Measurements from ENCODE around the gene GPR119.
A peak's percentile ranks its signal among the peaks of the same experiment; 100 is the strongest.
"Not testable (repeated sequence)": the region's sequence is repeated elsewhere in the genome, so short reads cannot be mapped to it uniquely, and the experiment has no call there.

GPR119 gene

GRCh38 chrX:130339408-130340222, 45.9 kb downstream of the GPR119 start, which contains the start of gene SLC25A14:
TSS of gene SLC25A14 (plus strand) at chrX:130339919. CDS start at chrX:130340279, 360 bp downstream.
- peak; percentile 57 for DNase-seq (ENCODE audit: low spot score)

GRCh38 chrX:130338869-130339268, 46.6 kb downstream of the GPR119 start:
- not testable (repeated sequence) for DNase-seq (ENCODE audit: low spot score)

DNA sequence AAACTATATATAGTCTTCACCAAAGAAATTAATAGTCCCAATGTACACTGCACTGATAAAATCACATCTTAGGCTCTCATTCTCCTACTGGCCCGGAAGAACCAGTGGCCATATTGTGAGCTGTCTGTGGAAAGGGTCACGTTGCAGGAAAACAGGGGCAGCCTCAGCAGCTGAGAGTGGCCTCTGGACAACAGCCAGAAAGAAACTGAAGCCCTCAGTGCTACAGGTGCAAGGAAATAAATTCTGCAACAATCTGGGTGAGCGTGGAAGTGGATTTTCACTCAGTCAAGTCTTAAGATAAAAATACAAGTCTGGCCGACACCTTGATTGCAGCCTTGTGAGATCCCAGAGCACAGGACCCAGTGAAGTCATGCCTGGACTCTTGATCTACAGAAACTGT, 48.9 kb downstream of the GPR119 start:
- no peak for DNase-seq (ENCODE audit: low spot score)
